Upper lobe of right lung (tissue), 1 donor: ENCODE data around the gene AKIRIN2. TPM values are rescaled to one million over a fixed set of nuclear protein-coding genes. Genes with fewer than 3 reads are reported as not detected.
A peak's percentile ranks its signal among the peaks of the same experiment; 100 is the strongest.

Experiments
- ATAC-seq: fragments of 200-7000 bp; cut with Tn5 transposase; one replicate; pipeline ENCODE4 v1.9.1; 2020; ENCODE audit warnings: mild to moderate bottlenecking, moderate library complexity
- DNase-seq: peaks from one replicate; pipeline ENCODE4 v3.0.0-alpha.2; 2020
- H3K27ac ChIP-seq: fragments of 200-600 bp; one replicate; pipeline ENCODE4 v1.8.0; 2022
- H3K27me3 ChIP-seq: fragments of 200-600 bp; one replicate; pipeline ENCODE4 v1.8.0; 2022; ENCODE audit warnings: mild to moderate bottlenecking
- H3K36me3 ChIP-seq: fragments of 200-600 bp; one replicate; pipeline ENCODE4 v1.8.0; 2022
- H3K4me1 ChIP-seq: fragments of 200-600 bp; one replicate; pipeline ENCODE4 v1.8.0; 2022
- H3K4me3 ChIP-seq: fragments of 200-600 bp; one replicate; pipeline ENCODE4 v1.8.0; 2022; ENCODE audit warnings: mild to moderate bottlenecking
- H3K9me3 ChIP-seq: fragments of 200-600 bp; one replicate; pipeline ENCODE4 v1.8.0; 2022
- CTCF ChIP-seq: fragments of 200-600 bp; IDR thresholded peaks from one replicate; pipeline ENCODE4 v1.8.0; 2022; ENCODE audit warnings: antibody characterized with exemption
- intact Hi-C: fragments of 100-400 bp; cut with DNase I; formaldehyde crosslinking; loops from one replicate; pipeline ENCODE4 v1.11.0; 2022
- total RNA-seq: library from RNA; stranded (reverse); fragmentation: NEBNext Ultra II Directional; extraction: Animal tissue kit (Norgen Biotek cat#: 25700); gene quantifications from one replicate; pipeline ENCODE4 v1.2.1, GENCODE V29; 2021
- donor health status: DM: no; HTN: yes; CAD: no; lungs with severe emphysema.

Gene AKIRIN2
- total RNA-seq, 1 donor from 2014 or later, result 56.6 TPM

- no peak overlapping the region for H3K27ac ChIP-seq
- H3K4me3 ChIP-seq, result no peak overlapping the region
- intact Hi-C loops, result no loop called here
- peaks cover 22% of the 10 kb centered on the region for H3K36me3 ChIP-seq
- no peaks in the 10 kb centered on the region for H3K27me3 ChIP-seq
- no peak for TF ChIP-seq CTCF
- H3K9me3 ChIP-seq, result no peaks in the 10 kb centered on the region
- ATAC-seq (no peak), DNase-seq (no peak)
- no peaks in the 10 kb centered on the region for H3K4me1 ChIP-seq
These were observed 37.0 kb downstream of the AKIRIN2 start for GRCh38 chr6:87664921-87665485.

GRCh38 chr6:87663434-87663833, 38.6 kb downstream of the AKIRIN2 start:
- Histone ChIP-seq H3K9me3 (no peaks in the 10 kb centered on the region), H3K36me3 (peaks cover 22% of the 10 kb centered on the region), H3K4me1 (no peaks in the 10 kb centered on the region), H3K27ac (no peak overlapping the region), H3K27me3 (no peaks in the 10 kb centered on the region), H3K4me3 (no peak overlapping the region)
- ATAC-seq (no peak), DNase-seq (no peak)
- no peak for TF ChIP-seq CTCF
- intact Hi-C loops, result no loop called here

GRCh38 chr6:87661503-87661902, 40.5 kb downstream of the AKIRIN2 start:
- H3K36me3 ChIP-seq, result peaks cover 22% of the 10 kb centered on the region
- TF ChIP-seq CTCF, result no peak
- H3K27me3 ChIP-seq, result no peaks in the 10 kb centered on the region
- ATAC-seq (no peak), DNase-seq (no peak)
- no peaks in the 10 kb centered on the region for H3K9me3 ChIP-seq
- intact Hi-C loops, result no loop called here
- H3K4me1 ChIP-seq, result no peaks in the 10 kb centered on the region
- no peak overlapping the region for H3K4me3 ChIP-seq
- H3K27ac ChIP-seq, result no peak overlapping the region

- H3K36me3 ChIP-seq, result peaks cover 22% of the 10 kb centered on the region
- DNase-seq (no peak), ATAC-seq (no peak)
- no peaks in the 10 kb centered on the region for H3K27me3 ChIP-seq
- H3K4me3 ChIP-seq, result no peak overlapping the region
- no peaks in the 10 kb centered on the region for H3K9me3 ChIP-seq
- H3K27ac ChIP-seq, result no peak overlapping the region
- intact Hi-C loops, result no loop called here
- no peak for TF ChIP-seq CTCF
- no peaks in the 10 kb centered on the region for H3K4me1 ChIP-seq
These were observed 41.0 kb downstream of the AKIRIN2 start for GRCh38 chr6:87661016-87661415.

- Histone ChIP-seq H3K27ac (no peak overlapping the region), H3K36me3 (peaks cover 22% of the 10 kb centered on the region), H3K27me3 (no peaks in the 10 kb centered on the region), H3K9me3 (no peaks in the 10 kb centered on the region), H3K4me3 (no peak overlapping the region), H3K4me1 (no peaks in the 10 kb centered on the region)
- no peak for TF ChIP-seq CTCF
- ATAC-seq (peak; percentile 35), DNase-seq (no peak)
- intact Hi-C loops, result no loop called here
These were observed 41.7 kb downstream of the AKIRIN2 start for GRCh38 chr6:87660226-87660911.
